ENCODE data around the gene LIM2.

LIM2 gene

GRCh38 chr19:51372021-51372648 lies 15.6 kb downstream of the LIM2 start:
- no peak for TF ChIP-seq ZBTB7A (IDR thresholded peaks at IDR 0.05; ENCODE audit: low read depth)
- no peak for TF ChIP-seq FOXM1 (IDR thresholded peaks at IDR 0.05; ENCODE audit: borderline replicate concordance, low read depth)
- TF ChIP-seq EGR1 (IDR thresholded peaks at IDR 0.05), result no peak
- TF ChIP-seq USF1 (IDR thresholded peaks at IDR 0.05), result no peak
- TF ChIP-seq TCF12 (IDR thresholded peaks at IDR 0.05; ENCODE audit: low read depth), result no peak
- TF ChIP-seq CEBPB (IDR thresholded peaks at IDR 0.05), result no peak

- TF ChIP-seq ZBTB7A (IDR thresholded peaks at IDR 0.05; ENCODE audit: low read depth) (no peak), TEAD4 (IDR thresholded peaks at IDR 0.05) (no peak), EGR1 (IDR thresholded peaks at IDR 0.05) (no peak), REST (IDR thresholded peaks at IDR 0.05; ENCODE audit: low read depth) (no peak), MAX (IDR thresholded peaks at IDR 0.05) (no peak), TCF12 (IDR thresholded peaks at IDR 0.05; ENCODE audit: low read depth) (no peak), TAF1 (IDR thresholded peaks at IDR 0.05; ENCODE audit: low read depth) (no peak), RAD21 (IDR thresholded peaks at IDR 0.05; ENCODE audit: low read depth) (no peak), NFIC (IDR thresholded peaks at IDR 0.05) (no peak), CEBPB (IDR thresholded peaks at IDR 0.05) (no peak), FOXM1 (IDR thresholded peaks at IDR 0.05; ENCODE audit: borderline replicate concordance, low read depth) (no peak), CREB1 (IDR thresholded peaks at IDR 0.05; ENCODE audit: low read depth) (no peak)
Measured at GRCh38 chr19:51371186-51371690, 16.5 kb downstream of the LIM2 start.

GRCh38 chr19:51370230-51370629 lies 17.5 kb downstream of the LIM2 start:
- TF ChIP-seq TAF1 (IDR thresholded peaks at IDR 0.05; ENCODE audit: low read depth), result no peak
- TF ChIP-seq TEAD4 (IDR thresholded peaks at IDR 0.05), result no peak
- no peak for TF ChIP-seq USF1 (IDR thresholded peaks at IDR 0.05)
- no peak for TF ChIP-seq EP300 (IDR thresholded peaks at IDR 0.05; ENCODE audit: borderline replicate concordance)
- TF ChIP-seq CREB1 (IDR thresholded peaks at IDR 0.05; ENCODE audit: low read depth), result no peak
- no peak for TF ChIP-seq RAD21 (IDR thresholded peaks at IDR 0.05; ENCODE audit: low read depth)
- no peak for TF ChIP-seq ZBTB7A (IDR thresholded peaks at IDR 0.05; ENCODE audit: low read depth)
- no peak for TF ChIP-seq TCF12 (IDR thresholded peaks at IDR 0.05; ENCODE audit: low read depth)
- TF ChIP-seq MAX (IDR thresholded peaks at IDR 0.05), result no peak
- no peak for TF ChIP-seq NFIC (IDR thresholded peaks at IDR 0.05)
- no peak for TF ChIP-seq EGR1 (IDR thresholded peaks at IDR 0.05)

GRCh38 chr19:51368366-51369282 lies 19.1 kb downstream of the LIM2 start, which contains the start of gene CLDND2:
Gene CLDND2, minus strand, starts transcription at chr19:51369003. Its CDS starts 426 bp downstream, at chr19:51368577.
- TF ChIP-seq NFIC (IDR thresholded peaks at IDR 0.05) (no peak), EGR1 (IDR thresholded peaks at IDR 0.05) (no peak), FOXM1 (IDR thresholded peaks at IDR 0.05; ENCODE audit: borderline replicate concordance, low read depth) (no peak), USF1 (IDR thresholded peaks at IDR 0.05) (no peak), YY1 (IDR thresholded peaks at IDR 0.05; ENCODE audit: low read depth) (no peak), CEBPB (IDR thresholded peaks at IDR 0.05) (no peak), EP300 (IDR thresholded peaks at IDR 0.05; ENCODE audit: borderline replicate concordance) (no peak), RAD21 (IDR thresholded peaks at IDR 0.05; ENCODE audit: low read depth) (no peak), REST (IDR thresholded peaks at IDR 0.05; ENCODE audit: low read depth) (no peak), MAX (IDR thresholded peaks at IDR 0.05) (no peak), CREB1 (IDR thresholded peaks at IDR 0.05; ENCODE audit: low read depth) (no peak), TEAD4 (IDR thresholded peaks at IDR 0.05) (no peak), ZBTB7A (IDR thresholded peaks at IDR 0.05; ENCODE audit: low read depth) (no peak), TAF1 (IDR thresholded peaks at IDR 0.05; ENCODE audit: low read depth) (no peak), TCF12 (IDR thresholded peaks at IDR 0.05; ENCODE audit: low read depth) (no peak)
